NB4 (cell line): ENCODE measurements around the gene SFXN5.

Experiments used
- CTCF ChIP-seq: IDR thresholded peaks from one replicate; pipeline ENCODE4 v1.5.1; 2012; ENCODE audit warnings: low read depth, low read length
- POLR2A ChIP-seq: IDR thresholded peaks from 2 replicates; pipeline ENCODE4 v1.6.1; 2011; ENCODE audit warnings: mild to moderate bottlenecking; ENCODE audit not compliant: insufficient read length; ENCODE audit errors: extremely low read depth

GRCh38 chr2:72963423-72964145, 107.9 kb downstream of the SFXN5 start:
- TF ChIP-seq POLR2A: no peak
- no peak for TF ChIP-seq CTCF
